ENCODE results near the gene DDAH1.

Gene DDAH1

DNA sequence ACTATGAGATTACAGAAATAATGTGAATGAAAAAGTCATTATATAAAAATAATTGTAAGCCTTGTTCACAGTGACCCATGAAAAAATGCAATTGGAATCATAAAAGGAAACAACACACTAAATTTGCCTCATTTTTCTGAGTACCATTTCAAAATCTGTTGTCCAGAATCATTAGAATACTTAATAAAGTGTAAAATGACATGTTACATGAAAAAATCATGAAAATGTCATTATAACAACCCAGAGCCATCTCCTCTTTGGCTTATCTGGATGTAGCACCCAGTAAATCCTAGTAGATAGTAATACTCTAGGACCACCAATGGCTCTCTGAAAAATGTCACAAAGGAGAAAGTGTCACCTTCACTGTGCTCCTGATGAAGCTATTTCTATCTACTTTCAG, 76.5 kb downstream of the DDAH1 start:
- TF ChIP-seq Cebpa-rat (IDR thresholded peaks at IDR 0.05), result no peak
- no peaks in the 10 kb centered on the region for H3K27me3 ChIP-seq
- no peaks in the 10 kb centered on the region for H3K36me3 ChIP-seq
- no peak overlapping the region for H3K4me3 ChIP-seq
- H3K27ac ChIP-seq, result no peak overlapping the region
- peaks cover 6 to 22% (median 18%) of the 10 kb centered on the region in 11 experiments; a peak in 17 of 22 replicates for H3K9me3 ChIP-seq (replicated peaks in 1 of 11)
- no peak overlapping the region for H3K9ac ChIP-seq
- no peaks in the 10 kb centered on the region for H4K20me1 ChIP-seq
- no peaks in the 10 kb centered on the region for H3K4me1 ChIP-seq
- no peak overlapping the region for H3K4me2 ChIP-seq

DNA sequence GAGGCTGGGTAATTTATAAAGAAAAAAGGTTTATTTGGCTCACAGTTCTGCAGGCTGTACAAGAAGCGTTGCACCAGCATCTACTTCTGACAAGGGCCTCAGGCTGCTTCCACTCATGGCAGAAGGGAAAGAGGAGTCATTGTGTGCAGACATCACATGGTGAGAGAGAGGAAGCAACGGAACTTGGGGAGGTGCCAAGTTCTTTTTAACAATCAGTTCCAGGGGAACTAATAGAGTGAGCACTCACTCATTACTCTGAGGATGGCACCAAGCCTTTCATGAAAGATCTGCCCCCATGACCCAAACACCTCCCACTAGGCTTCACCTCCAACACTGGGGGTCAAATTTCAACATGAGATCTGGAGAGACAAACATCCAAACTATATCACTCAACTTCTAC, 77.2 kb downstream of the DDAH1 start:
- H3K4me1 ChIP-seq, result no peaks in the 10 kb centered on the region
- H3K36me3 ChIP-seq, result no peaks in the 10 kb centered on the region
- no peak overlapping the region for H3K9ac ChIP-seq
- H3K27ac ChIP-seq, result no peak overlapping the region
- TF ChIP-seq Cebpa-rat (IDR thresholded peaks at IDR 0.05), result no peak
- H4K20me1 ChIP-seq, result no peaks in the 10 kb centered on the region
- no peaks in the 10 kb centered on the region for H3K27me3 ChIP-seq
- H3K4me2 ChIP-seq, result no peak overlapping the region
- H3K9me3 ChIP-seq (replicated peaks in 1 of 11), result peaks cover 12 to 29% (median 23%) of the 10 kb centered on the region in 11 experiments; a peak in 20 of 22 replicates
- H3K4me3 ChIP-seq, result no peak overlapping the region

GRCh38 chr1:85386068-85386722, 78.8 kb downstream of the DDAH1 start:
- no peak overlapping the region for H3K4me3 ChIP-seq
- H3K27me3 ChIP-seq, result no peaks in the 10 kb centered on the region
- H3K4me2 ChIP-seq, result no peak overlapping the region
- peaks cover 22 to 40% (median 33%) of the 10 kb centered on the region in 11 experiments; a peak in 21 of 22 replicates for H3K9me3 ChIP-seq (replicated peaks in 1 of 11)
- H3K4me1 ChIP-seq, result no peaks in the 10 kb centered on the region
- H3K27ac ChIP-seq, result no peak overlapping the region
- no peak for TF ChIP-seq Cebpa-rat (IDR thresholded peaks at IDR 0.05)
- H3K9ac ChIP-seq, result no peak overlapping the region
- H4K20me1 ChIP-seq, result no peaks in the 10 kb centered on the region
- no peaks in the 10 kb centered on the region for H3K36me3 ChIP-seq

GRCh38 chr1:85379203-85380136, 85.5 kb downstream of the DDAH1 start:
- Histone ChIP-seq H3K4me3 (no peak overlapping the region), H3K4me2 (no peak overlapping the region), H3K27ac (no peak overlapping the region), H3K9me3 (replicated peaks in 1 of 11) (peaks cover 12 to 24% (median 19%) of the 10 kb centered on the region in 11 experiments; a peak in 21 of 22 replicates), H4K20me1 (no peaks in the 10 kb centered on the region), H3K36me3 (no peaks in the 10 kb centered on the region), H3K9ac (no peak overlapping the region), H3K27me3 (no peaks in the 10 kb centered on the region), H3K4me1 (no peaks in the 10 kb centered on the region)
- peak in 2 of 11 experiments; percentile 37 to 51; a peak in 3 of 22 replicates for TF ChIP-seq Cebpa-rat (IDR thresholded peaks at IDR 0.05)

DNA sequence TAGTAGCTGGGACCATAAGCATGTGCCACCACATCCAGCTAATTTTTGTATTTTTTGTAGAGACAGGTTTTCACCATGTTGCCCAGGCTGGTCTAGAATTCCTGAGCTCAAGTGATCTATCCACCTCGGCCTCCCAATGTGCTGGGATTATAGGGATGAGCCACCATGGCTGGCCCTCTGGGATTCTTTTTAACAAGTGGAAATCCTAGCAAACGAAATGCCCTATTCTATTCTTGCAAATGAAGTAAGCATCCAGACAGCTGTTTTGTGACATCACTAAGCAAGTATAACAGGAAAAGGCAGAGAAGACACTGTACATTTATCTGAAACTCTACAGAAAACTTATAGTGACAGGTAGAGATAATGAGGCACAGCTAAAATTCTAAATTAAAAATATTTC, 86.4 kb downstream of the DDAH1 start:
- H4K20me1 ChIP-seq, result no peaks in the 10 kb centered on the region
- no peak overlapping the region for H3K4me3 ChIP-seq
- peaks cover 12 to 20% (median 18%) of the 10 kb centered on the region in 11 experiments; a peak in 21 of 22 replicates for H3K9me3 ChIP-seq (replicated peaks in 1 of 11)
- no peak overlapping the region for H3K4me2 ChIP-seq
- no peaks in the 10 kb centered on the region for H3K27me3 ChIP-seq
- no peak overlapping the region for H3K9ac ChIP-seq
- H3K36me3 ChIP-seq, result no peaks in the 10 kb centered on the region
- H3K27ac ChIP-seq, result no peak overlapping the region
- H3K4me1 ChIP-seq, result no peaks in the 10 kb centered on the region
- no peak for TF ChIP-seq Cebpa-rat (IDR thresholded peaks at IDR 0.05)

DNA sequence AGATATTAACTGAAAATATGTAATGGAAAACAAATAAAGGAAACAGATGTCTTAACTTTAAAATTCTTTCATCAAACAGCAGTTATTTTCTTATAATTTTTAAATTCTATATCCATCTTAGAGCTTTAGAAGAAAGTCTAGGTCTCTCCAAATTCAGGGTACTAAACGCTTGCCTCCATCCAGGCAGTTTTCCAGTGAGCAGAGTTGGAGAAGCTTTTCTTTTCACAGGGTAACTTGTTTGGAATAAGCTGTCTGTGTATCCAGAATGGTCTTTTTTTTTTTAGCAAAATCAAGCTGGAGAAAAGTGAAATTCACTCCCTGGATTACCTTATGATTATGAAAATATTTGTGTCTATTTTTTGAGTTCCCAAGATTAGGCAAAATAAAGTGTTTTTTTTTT, 88.6 kb downstream of the DDAH1 start:
- no peak for TF ChIP-seq Cebpa-rat (IDR thresholded peaks at IDR 0.05)
- no peaks in the 10 kb centered on the region for H3K9me3 ChIP-seq (replicated peaks in 1 of 11)
- H4K20me1 ChIP-seq, result no peaks in the 10 kb centered on the region
- no peak overlapping the region for H3K4me2 ChIP-seq
- H3K4me3 ChIP-seq, result no peak overlapping the region
- H3K9ac ChIP-seq, result no peak overlapping the region
- H3K4me1 ChIP-seq, result peaks cover 0 to 7% (median 0%) of the 10 kb centered on the region in 10 experiments; a peak in 3 of 20 replicates
- no peaks in the 10 kb centered on the region for H3K36me3 ChIP-seq
- no peaks in the 10 kb centered on the region for H3K27me3 ChIP-seq
- no peak overlapping the region for H3K27ac ChIP-seq

DNA sequence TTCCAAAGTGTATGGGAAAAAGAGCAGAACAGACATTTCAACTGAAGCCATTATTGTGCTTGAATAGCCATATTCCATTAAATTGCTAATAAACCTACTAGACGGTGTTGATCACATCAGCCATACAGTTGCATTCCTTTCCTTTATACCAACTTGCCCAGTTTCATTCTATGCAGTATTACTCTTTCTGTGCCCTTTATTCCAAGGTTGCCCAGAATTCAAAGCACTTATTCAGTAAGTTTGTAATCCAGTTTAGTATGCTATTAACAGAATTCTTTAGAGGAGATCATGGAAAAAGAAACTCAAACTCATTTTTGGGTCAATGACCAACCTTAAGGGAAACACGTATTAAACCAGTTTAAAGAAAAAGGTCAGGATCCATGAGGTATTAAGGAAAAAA, 89.5 kb downstream of the DDAH1 start:
- no peak overlapping the region for H3K27ac ChIP-seq

GRCh38 chr1:85374160-85374559, 90.8 kb downstream of the DDAH1 start:
- TF ChIP-seq Cebpa-rat (IDR thresholded peaks at IDR 0.05), result no peak
- Histone ChIP-seq H3K36me3 (no peaks in the 10 kb centered on the region), H3K9me3 (replicated peaks in 1 of 11) (no peaks in the 10 kb centered on the region), H3K4me1 (peaks cover 0 to 7% (median 0%) of the 10 kb centered on the region in 10 experiments; a peak in 3 of 20 replicates), H3K9ac (no peak overlapping the region), H3K27me3 (no peaks in the 10 kb centered on the region), H4K20me1 (no peaks in the 10 kb centered on the region), H3K4me3 (no peak overlapping the region), H3K27ac (no peak overlapping the region), H3K4me2 (no peak overlapping the region)

More for the DNA sequence above, 89.5 kb downstream of the DDAH1 start:
- Histone ChIP-seq H3K4me3 (no peak overlapping the region), H3K9ac (no peak overlapping the region), H3K4me1 (peaks cover 0 to 7% (median 0%) of the 10 kb centered on the region in 10 experiments; a peak in 3 of 20 replicates), H3K9me3 (replicated peaks in 1 of 11) (no peaks in the 10 kb centered on the region), H4K20me1 (no peaks in the 10 kb centered on the region), H3K27me3 (no peaks in the 10 kb centered on the region), H3K36me3 (no peaks in the 10 kb centered on the region), H3K4me2 (no peak overlapping the region)
- TF ChIP-seq Cebpa-rat (IDR thresholded peaks at IDR 0.05), result no peak

DNA sequence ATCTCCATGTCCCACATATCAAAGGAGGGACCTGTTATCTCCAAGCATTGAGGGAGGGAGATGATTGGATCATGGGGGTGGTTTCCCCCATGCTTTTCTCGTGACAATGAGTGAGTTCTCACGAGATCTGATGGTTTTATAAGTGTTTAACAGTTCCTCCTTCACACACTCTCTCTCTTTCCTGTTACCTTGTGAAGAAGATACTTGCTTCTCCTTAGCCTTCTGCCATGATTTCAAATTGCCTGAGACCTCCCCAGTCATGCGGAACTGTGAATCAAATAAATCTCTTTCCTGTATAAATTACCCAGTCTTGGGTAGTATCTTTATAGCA, 91.6 kb downstream of the DDAH1 start:
- no peaks in the 10 kb centered on the region for H3K9me3 ChIP-seq (replicated peaks in 1 of 11)
- no peak for TF ChIP-seq Cebpa-rat (IDR thresholded peaks at IDR 0.05)
- no peak overlapping the region for H3K9ac ChIP-seq
- H3K27ac ChIP-seq, result no peak overlapping the region
- H3K36me3 ChIP-seq, result no peaks in the 10 kb centered on the region
- H4K20me1 ChIP-seq, result no peaks in the 10 kb centered on the region
- H3K4me1 ChIP-seq, result peaks cover 0 to 7% (median 0%) of the 10 kb centered on the region in 10 experiments; a peak in 3 of 20 replicates
- no peaks in the 10 kb centered on the region for H3K27me3 ChIP-seq
- no peak overlapping the region for H3K4me3 ChIP-seq
- H3K4me2 ChIP-seq, result 0 out of 22 replicates have a peak overlapping the region, but pooled peaks of 1 of the 11 experiments have one; percentile 15

Measured in BLaER1 treated with 17β-estradiol and CSF1 and Interleukin-3, amounts not matched to agents 10 nM and 100 nM (cell line).